Middle frontal gyrus (tissue), 1 donor: ENCODE measurements around the gene DCTN4.

Experiments used
- DNase-seq: peaks from one replicate; pipeline ENCODE4 v3.0.0-alpha.2; 2015; ENCODE audit warnings: low spot score; ENCODE audit errors: extremely low spot score

DCTN4 gene

DNA sequence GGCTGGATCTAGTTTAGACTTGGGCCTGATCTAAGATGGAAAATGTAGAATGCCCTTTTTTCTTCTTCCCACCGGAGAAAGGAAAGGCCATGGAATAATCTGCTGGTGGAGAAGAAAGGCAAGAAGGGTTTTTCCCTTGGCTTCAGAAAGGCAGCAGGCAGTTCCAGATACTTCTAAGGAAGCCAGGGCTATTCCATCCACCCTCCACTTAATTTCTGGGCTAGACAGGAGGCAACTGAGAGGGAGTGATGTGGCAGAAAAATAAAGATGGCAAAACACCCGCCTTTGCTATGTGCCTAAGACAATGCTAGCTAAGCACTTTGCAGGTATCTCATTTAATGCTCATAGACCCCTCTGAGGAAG is 87.9 kb downstream of the DCTN4 start:
- no peak for DNase-seq

DNA sequence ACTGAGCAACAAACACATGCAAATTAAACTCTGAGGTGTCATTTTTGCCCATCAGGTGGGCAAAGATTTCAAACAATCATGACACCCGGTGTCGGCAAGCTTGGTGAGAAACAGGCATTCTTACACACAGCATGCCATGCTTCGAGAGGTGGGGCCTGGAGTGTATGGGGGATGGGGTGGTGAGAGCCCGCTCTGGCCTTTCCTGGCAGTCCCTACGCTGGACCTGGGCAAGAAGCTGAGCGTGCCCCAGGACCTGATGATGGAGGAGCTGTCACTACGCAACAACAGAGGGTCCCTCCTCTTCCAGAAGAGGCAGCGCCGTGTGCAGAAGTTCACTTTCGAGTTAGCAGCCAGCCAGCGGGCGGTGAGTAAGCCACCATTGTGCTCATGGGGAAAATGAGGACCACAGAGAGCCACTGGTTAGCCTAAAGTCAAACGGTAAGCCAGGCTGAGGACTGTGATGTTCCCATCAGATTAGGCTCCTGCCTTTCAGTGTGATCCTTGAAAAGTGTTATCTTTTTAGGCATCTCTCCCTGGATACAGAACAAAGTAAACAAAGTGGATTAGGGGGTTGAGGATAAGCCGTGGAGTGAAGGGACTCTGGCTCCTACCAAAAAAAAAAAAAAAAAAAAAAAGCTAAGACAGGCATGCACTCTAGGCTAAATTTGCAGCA is 88.4 kb downstream of the DCTN4 start:
- no peak for DNase-seq

DNA sequence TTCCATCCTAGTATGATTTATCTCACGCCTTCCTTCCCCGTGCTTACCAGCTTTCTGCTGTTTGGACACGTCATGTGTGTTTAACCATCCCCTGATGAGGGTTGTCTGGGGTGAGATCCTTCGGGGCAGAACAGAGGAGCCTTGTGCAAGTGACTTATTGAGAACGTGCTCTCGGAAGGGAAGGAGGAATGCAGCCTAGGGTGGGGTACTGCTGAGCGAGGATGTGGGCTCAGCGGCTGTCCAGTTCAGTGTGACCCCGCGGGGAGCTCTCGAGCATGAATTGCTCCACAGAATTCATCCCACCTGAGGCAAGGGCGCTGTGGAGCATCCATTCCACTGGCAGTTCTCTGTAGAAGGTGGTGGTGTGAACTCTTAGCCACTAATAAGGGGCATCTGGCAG is 93.8 kb downstream of the DCTN4 start:
- no peak for DNase-seq

DNA sequence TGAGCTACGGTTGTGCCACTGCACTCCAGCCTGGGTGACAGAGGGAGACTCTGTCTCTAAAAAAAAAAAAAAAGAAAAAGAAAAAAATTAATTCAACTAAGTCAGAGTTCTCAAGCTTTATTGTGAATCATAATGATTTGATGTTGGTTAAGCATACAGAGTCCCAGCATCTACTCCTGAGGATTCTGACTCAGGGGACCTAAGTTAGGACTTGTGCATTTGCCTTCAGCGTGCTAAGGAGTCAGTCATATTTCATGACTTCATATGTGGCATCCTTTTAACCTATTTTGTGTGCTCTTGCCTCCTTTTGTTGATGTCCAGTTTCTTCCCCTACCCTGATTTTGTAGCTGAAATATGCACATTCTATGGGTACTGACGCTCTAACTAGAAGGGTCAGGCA is 94.9 kb downstream of the DCTN4 start:
- no peak for DNase-seq

DNA sequence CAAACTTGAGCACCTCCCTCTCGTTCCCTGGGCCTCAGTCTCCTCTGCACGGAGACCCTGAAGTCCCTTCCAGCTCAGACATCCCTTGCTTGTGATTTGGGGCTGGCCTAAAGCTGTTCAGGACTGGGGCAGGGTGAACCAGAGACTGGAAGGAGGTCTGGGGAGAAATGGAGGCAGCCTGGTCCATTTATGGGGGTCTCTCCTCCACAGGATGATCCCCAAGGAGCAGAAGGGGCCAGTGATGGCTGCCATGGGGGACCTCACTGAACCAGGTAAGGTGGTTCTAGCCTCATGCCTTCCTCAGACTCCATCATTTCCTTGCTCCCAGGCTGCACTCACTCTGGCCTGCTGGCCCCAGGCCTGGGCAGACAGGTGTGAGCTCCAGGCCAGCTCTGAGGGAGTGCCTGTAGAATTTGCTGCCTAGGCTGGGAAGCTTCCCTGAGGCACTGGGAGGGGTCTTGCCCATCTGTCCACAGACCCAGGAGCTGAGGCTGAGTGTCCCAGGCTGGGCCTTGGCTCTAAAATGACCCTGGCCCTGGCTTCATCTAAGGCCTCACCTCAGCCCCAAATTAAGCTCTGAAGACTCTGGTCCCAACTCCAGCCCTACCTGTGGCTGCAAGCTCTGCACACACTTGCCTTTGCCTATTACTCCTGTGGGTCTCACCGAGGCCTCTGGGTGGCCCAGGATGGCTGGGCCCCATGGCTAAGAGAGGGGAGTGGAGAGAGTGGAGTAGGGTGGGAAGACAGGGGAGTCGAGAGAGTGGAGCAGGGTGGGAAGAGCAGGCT is 95.9 kb downstream of the DCTN4 start:
- DNase-seq = no peak

DNA sequence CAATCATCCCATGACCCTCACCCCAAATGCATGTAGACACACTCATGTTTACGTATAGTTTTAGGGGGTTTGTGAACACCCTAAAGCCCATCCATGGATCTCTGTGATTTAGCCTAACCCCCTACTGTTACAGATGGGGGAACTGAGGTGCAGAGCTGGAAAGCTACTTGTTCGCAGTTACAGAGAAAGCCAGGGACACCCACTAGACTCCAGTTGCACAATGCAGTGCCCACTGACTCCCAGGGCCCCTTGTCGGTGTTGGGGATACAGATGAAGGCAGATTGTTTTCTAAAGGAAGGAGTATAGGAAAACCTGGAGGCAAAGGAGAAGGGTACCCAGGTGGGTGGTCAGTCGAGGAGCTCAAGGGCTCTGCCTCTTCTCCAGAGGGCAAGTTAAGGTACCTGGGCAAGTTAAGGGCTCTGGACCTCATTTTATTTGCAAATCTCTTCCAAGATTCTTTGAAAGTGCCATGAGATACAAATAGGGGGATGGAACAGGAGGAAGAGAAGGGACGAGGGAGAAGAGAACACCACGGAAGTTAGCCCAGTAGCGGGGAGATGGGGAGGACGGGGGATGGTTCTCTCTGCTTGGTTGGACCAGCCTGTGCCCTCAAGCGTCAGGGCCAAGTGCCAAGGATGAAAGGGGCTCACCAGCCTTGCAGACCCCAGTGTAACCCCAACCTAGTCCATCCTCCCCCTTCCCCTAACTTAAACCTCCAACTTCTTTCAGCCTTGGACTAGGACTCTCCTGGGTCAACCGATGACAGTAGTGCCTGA is 96.8 kb downstream of the DCTN4 start:
- no peak for DNase-seq

DNA sequence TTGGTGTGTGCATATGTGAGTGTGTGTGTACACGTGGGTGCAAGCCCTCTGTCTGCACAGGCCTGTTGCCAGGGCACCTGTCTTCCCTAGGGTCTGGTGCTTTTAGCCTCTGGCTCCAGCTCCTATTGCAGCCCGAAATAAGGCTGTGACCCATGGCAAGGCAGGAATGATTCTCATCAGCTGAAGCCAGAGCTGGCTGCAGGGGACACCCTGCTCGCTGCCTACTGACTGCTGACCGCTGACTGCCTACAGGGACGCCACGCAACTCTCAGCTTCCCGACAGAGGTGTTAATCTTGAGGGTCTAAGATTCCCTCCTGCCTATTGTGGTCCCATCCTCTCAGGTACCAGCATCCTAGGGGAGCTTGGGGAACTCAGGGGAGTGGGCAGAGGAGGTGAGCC is 97.7 kb downstream of the DCTN4 start, which contains the start of gene MYOZ3:
Gene MYOZ3, plus strand, starts transcription at position 166 of the 400 bp plus-strand sequence. CDS start 1,691 bp downstream, outside the sequence.
- DNase-seq = no peak

DNA sequence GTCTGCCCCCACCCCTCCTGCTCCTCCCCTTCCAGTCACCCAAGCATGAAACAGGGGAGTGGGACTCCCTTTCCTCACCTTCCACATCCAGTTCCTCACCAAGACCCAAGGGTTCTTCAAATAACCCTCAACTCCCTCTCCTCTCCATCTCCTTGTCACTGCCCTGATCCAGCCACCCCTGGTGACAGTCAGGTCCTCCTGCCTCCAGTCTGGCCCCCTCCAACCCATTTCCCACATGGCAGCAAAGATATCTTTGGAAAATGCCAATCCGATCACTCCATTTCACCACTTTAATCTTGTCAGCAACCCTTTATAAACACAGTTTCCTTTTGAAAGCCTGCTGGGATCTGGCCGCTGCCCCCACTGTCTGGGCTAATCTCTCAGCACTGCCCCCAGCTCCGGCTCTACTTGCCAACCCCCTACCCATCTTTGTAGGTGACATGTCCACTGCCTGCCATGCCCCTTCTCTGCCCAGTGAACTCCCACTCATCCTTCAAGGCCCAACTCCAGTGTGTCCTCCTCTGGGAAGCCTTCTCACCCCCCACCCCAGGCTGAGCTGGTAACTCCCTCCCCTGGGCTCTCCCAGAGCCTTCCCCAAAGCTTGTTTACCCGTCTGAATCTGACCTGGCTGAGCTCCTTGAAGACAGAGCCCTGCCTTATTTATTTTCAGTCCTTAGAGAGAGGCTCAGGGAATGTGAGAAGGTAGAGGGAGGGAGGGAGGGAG is 98.5 kb downstream of the DCTN4 start:
- no peak for DNase-seq

DNA sequence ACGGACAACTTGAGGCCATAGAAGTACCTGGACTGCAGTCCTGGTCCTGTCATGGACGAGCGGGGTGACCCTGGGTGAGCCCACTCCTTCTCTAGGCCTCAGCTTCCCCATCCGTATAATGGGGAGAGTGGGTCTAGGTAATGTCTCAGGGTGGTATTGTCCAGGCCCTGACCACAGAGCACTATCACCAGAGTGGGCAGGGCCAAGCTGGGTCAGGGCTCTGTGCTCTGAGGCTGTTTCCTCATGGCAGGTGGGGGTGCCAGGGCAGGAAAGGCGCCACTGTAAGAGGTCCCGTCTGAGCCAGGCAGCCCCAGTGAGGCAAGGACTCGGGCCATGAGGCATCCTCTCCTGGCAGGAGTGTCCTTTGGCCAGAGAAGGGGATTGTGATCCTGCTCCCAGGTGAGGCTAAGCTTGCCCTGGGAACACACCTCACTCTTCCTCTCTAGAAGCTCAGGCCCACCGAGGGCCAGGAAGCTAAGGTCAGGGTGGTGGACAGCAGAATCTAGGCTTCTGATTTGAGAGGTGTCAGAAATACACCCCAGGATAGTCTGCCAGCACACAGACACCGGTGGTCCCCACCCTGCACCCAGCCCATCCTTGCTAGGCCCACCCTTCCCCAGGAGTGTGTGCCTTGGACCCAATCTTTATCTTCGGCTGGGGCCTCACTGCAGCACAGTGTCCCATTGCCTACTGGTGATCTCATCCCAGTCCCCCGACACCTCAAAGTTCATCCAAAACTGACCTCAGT is 99.3 kb downstream of the DCTN4 start:
- DNase-seq = no peak

DNA sequence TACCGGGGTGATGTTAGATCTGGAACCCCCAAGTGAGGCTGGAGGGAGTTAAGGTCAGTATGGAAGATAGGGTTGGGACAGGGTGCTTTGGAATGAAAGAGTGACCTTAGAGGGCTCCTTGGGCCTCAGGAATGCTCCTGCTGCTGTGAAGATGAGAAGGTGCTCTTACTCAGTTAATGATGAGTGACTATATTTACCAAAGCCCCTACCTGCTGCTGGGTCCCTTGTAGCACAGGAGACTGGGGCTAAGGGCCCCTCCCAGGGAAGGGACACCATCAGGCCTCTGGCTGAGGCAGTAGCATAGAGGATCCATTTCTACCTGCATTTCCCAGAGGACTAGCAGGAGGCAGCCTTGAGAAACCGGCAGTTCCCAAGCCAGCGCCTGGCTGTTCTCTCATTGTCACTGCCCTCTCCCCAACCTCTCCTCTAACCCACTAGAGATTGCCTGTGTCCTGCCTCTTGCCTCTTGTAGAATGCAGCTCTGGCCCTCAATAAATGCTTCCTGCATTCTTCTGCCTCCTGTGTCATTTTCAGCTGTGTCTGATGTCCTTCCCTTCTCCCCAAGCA is 100.0 kb downstream of the DCTN4 start:
- no peak for DNase-seq
